Neural cell (in vitro differentiated cells): Measurements from ENCODE around the gene METTL14.

ENCODE experiments used
- EP300 ChIP-seq: fragments of 450-650 bp; conservative IDR thresholded peaks from 2 replicates; pipeline ENCODE4 v1.6.1; 2014; ENCODE audit warnings: antibody characterized with exemption, mild to moderate bottlenecking, moderate library complexity; ENCODE audit not compliant: poor library complexity, severe bottlenecking
- EZH2 ChIP-seq: fragments of 200-600, 300-800 bp; shearing (Covaris generic), sonication (generic); IDR thresholded peaks from 2 replicates; pipeline ENCODE4 v1.6.1; 2014; ENCODE audit warnings: antibody characterized with exemption, low read length, borderline replicate concordance, mild to moderate bottlenecking; ENCODE audit not compliant: insufficient read depth, poor library complexity, severe bottlenecking
- MXI1 ChIP-seq: fragments of 450-650 bp; conservative IDR thresholded peaks from 2 replicates; pipeline ENCODE4 v1.6.1; 2014; ENCODE audit warnings: antibody characterized with exemption, mild to moderate bottlenecking; ENCODE audit not compliant: poor library complexity, severe bottlenecking
- POLR2AphosphoS5 ChIP-seq: IDR thresholded peaks from 2 replicates; pipeline ENCODE4 v1.6.1; 2012
- SMC3 ChIP-seq: fragments of 450-650 bp; conservative IDR thresholded peaks from 2 replicates; pipeline ENCODE4 v1.6.1; 2014; ENCODE audit warnings: antibody characterized with exemption, mild to moderate bottlenecking, moderate library complexity; ENCODE audit not compliant: poor library complexity
- TAF1 ChIP-seq: IDR thresholded peaks from 2 replicates; pipeline ENCODE4 v1.6.1; 2012; ENCODE audit warnings: low read depth
- TF ChIP-seq, protein P1 (sequence below): fragments of 450-650 bp; IDR thresholded peaks from 2 replicates; pipeline ENCODE4 v1.5.1; 2014; ENCODE audit warnings: antibody characterized with exemption, mild to moderate bottlenecking, moderate library complexity; ENCODE audit not compliant: poor library complexity, severe bottlenecking
- TF ChIP-seq, protein P2 (sequence below): IDR thresholded peaks from 2 replicates; pipeline ENCODE4 v1.6.1; 2012; ENCODE audit warnings: borderline replicate concordance

DNA sequence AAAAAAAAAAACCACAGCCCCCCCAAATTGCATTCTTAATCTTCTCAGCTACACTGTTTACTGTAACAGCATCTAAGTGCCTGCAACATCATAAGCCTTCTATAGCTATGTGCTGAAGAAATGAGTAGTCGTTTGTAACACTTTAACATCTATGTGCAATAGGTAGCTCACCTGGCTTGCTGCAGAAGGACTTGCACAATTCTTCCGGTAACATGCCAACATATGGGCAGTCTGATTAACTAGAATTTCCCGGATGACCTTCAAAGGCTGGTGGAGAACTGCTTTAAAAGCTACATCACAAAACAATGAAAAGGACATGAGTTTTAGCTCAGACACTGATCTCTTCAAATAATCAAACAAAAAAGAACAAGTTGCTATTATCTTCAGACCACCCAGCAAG lies 52.9 kb downstream of the METTL14 start:
- TF ChIP-seq, protein P1, sequence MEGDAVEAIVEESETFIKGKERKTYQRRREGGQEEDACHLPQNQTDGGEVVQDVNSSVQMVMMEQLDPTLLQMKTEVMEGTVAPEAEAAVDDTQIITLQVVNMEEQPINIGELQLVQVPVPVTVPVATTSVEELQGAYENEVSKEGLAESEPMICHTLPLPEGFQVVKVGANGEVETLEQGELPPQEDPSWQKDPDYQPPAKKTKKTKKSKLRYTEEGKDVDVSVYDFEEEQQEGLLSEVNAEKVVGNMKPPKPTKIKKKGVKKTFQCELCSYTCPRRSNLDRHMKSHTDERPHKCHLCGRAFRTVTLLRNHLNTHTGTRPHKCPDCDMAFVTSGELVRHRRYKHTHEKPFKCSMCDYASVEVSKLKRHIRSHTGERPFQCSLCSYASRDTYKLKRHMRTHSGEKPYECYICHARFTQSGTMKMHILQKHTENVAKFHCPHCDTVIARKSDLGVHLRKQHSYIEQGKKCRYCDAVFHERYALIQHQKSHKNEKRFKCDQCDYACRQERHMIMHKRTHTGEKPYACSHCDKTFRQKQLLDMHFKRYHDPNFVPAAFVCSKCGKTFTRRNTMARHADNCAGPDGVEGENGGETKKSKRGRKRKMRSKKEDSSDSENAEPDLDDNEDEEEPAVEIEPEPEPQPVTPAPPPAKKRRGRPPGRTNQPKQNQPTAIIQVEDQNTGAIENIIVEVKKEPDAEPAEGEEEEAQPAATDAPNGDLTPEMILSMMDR: no peak
- TF ChIP-seq SMC3 (no peak), TAF1 (no peak), EP300 (no peak), POLR2AphosphoS5 (no peak), EZH2 (no peak), MXI1 (no peak)
- TF ChIP-seq, protein P2, sequence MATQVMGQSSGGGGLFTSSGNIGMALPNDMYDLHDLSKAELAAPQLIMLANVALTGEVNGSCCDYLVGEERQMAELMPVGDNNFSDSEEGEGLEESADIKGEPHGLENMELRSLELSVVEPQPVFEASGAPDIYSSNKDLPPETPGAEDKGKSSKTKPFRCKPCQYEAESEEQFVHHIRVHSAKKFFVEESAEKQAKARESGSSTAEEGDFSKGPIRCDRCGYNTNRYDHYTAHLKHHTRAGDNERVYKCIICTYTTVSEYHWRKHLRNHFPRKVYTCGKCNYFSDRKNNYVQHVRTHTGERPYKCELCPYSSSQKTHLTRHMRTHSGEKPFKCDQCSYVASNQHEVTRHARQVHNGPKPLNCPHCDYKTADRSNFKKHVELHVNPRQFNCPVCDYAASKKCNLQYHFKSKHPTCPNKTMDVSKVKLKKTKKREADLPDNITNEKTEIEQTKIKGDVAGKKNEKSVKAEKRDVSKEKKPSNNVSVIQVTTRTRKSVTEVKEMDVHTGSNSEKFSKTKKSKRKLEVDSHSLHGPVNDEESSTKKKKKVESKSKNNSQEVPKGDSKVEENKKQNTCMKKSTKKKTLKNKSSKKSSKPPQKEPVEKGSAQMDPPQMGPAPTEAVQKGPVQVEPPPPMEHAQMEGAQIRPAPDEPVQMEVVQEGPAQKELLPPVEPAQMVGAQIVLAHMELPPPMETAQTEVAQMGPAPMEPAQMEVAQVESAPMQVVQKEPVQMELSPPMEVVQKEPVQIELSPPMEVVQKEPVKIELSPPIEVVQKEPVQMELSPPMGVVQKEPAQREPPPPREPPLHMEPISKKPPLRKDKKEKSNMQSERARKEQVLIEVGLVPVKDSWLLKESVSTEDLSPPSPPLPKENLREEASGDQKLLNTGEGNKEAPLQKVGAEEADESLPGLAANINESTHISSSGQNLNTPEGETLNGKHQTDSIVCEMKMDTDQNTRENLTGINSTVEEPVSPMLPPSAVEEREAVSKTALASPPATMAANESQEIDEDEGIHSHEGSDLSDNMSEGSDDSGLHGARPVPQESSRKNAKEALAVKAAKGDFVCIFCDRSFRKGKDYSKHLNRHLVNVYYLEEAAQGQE: no peak
